IMR-90 (cell line): ENCODE data around the gene B3GNT9. TPM values are rescaled to one million over a fixed set of nuclear protein-coding genes. Genes with fewer than 3 reads are reported as not detected.

ENCODE experiments used
- ATAC-seq: fragments of 200-7000 bp; cut with Tn5 transposase; 2 replicates; pipeline ENCODE4 v1.9.1; 2020; ENCODE audit warnings: low read depth, mild to moderate bottlenecking, moderate library complexity
- BruUV-seq: library from RNA; stranded (reverse); fragments of 400-500 nt; replicated peaks from 2 replicates; lab custom pipeline; 2021; lab: Mats Ljungman, UMichigan
- CTCF ChIA-PET: fragments of 300-600 bp; formaldehyde crosslinking; extraction: SDS; loops from one replicate; lab custom pipeline; 2021; ENCODE audit warnings: antibody characterized with exemption; lab: Yijun Ruan, JAX
- POLR2A ChIA-PET: fragments of 300-600 bp; sonication (Branson Sonifier 250); formaldehyde crosslinking; loops from one replicate; lab custom pipeline; 2022; ENCODE audit warnings: antibody characterized with exemption; ENCODE audit not compliant: unreplicated experiment; lab: Charles Lee
- DNase-seq: peaks from one replicate; pipeline ENCODE4 v3.0.0; 2013
- H2AFZ ChIP-seq: replicated peaks from 2 replicates; pipeline ENCODE3; 2013; ENCODE audit warnings: low read length, mild to moderate bottlenecking; ENCODE audit not compliant: poor library complexity
- H2AK5ac ChIP-seq: 2 replicates; pipeline ENCODE4 v1.6.1; 2013; ENCODE audit warnings: low read depth, low read length, inconsistent platforms
- H2AK9ac ChIP-seq: replicated peaks from 2 replicates; pipeline ENCODE3; 2013; ENCODE audit warnings: mild to moderate bottlenecking, low read depth, low read length, moderate library complexity; ENCODE audit not compliant: poor library complexity
- H2BK120ac ChIP-seq: 2 replicates; pipeline ENCODE4 v1.6.1; 2013; ENCODE audit warnings: low read depth, low read length, inconsistent platforms
- H2BK15ac ChIP-seq: 3 replicates; pipeline ENCODE4 v1.6.1; 2013; ENCODE audit warnings: low read depth, low read length, inconsistent platforms
- H2BK20ac ChIP-seq: 2 replicates; pipeline ENCODE4 v1.6.1; 2013; ENCODE audit warnings: low read depth, mild to moderate bottlenecking, inconsistent platforms, low read length, moderate library complexity
- H2BK5ac ChIP-seq: 2 replicates; pipeline ENCODE4 v1.6.1; 2013; ENCODE audit warnings: mild to moderate bottlenecking, low read depth, low read length, inconsistent platforms; ENCODE audit not compliant: poor library complexity, severe bottlenecking
- H3K14ac ChIP-seq: replicated peaks from 2 replicates; pipeline ENCODE4 v1.6.1; 2013; ENCODE audit warnings: low read depth, low read length, inconsistent platforms
- H3K18ac ChIP-seq: 2 replicates; pipeline ENCODE4 v1.6.1; 2013; ENCODE audit warnings: low read depth, low read length, control low read depth
- H3K23ac ChIP-seq: 2 replicates; pipeline ENCODE4 v1.6.1; 2013; ENCODE audit warnings: low read depth, low read length, inconsistent platforms
- H3K27ac ChIP-seq: 2 replicates; pipeline ENCODE4 v1.5.1; 2013; ENCODE audit warnings: mild to moderate bottlenecking, control low read depth, low read length; ENCODE audit not compliant: insufficient read depth
- H3K27me3 ChIP-seq: 2 replicates; pipeline ENCODE4 v1.6.1; 2013; ENCODE audit warnings: low read length; ENCODE audit not compliant: control insufficient read depth, insufficient read depth
- H3K36me3 ChIP-seq: 2 replicates; pipeline ENCODE4 v1.6.1; 2013; ENCODE audit warnings: low read length, mixed read lengths; ENCODE audit not compliant: control insufficient read depth, insufficient read depth
- H3K4ac ChIP-seq: 2 replicates; pipeline ENCODE4 v1.6.1; 2013; ENCODE audit warnings: low read depth, low read length, inconsistent platforms
- H3K4me1 ChIP-seq: 2 replicates; pipeline ENCODE4 v1.6.1; 2013; ENCODE audit warnings: low read length, mixed read lengths; ENCODE audit not compliant: control insufficient read depth, insufficient read depth
- H3K4me2 ChIP-seq: 2 replicates; pipeline ENCODE4 v1.6.1; 2013; ENCODE audit warnings: low read depth, mild to moderate bottlenecking, control low read depth, low read length, moderate library complexity
- H3K4me3 ChIP-seq: 2 replicates; pipeline ENCODE4 v1.5.1; 2013; ENCODE audit warnings: low read depth, mild to moderate bottlenecking, control low read depth, low read length, moderate library complexity; ENCODE audit not compliant: insufficient read depth
- H3K56ac ChIP-seq: 2 replicates; pipeline ENCODE4 v1.6.1; 2013; ENCODE audit warnings: low read length, inconsistent platforms; ENCODE audit not compliant: insufficient read depth; ENCODE audit errors: extremely low read depth
- H3K79me1 ChIP-seq, 2 experiments: 2 replicates each; pipeline ENCODE4 v1.6.1; 2013; ENCODE audit warnings: low read length in 2 of 2, inconsistent platforms in 1 of 2, low read depth in 1 of 2
- H3K9ac ChIP-seq: 2 replicates; pipeline ENCODE4 v1.6.1; 2013; ENCODE audit warnings: low read depth, low read length, control low read depth
- H3K9me1 ChIP-seq: 2 replicates; pipeline ENCODE4 v1.6.1; 2013; ENCODE audit warnings: low read length, inconsistent platforms; ENCODE audit not compliant: insufficient read depth
- H3K9me3 ChIP-seq: 2 replicates; pipeline ENCODE4 v1.6.1; 2013; ENCODE audit warnings: low read length; ENCODE audit not compliant: control insufficient read depth, insufficient read depth
- H4K20me1 ChIP-seq: 2 replicates; pipeline ENCODE4 v1.6.1; 2013; ENCODE audit warnings: low read length, inconsistent platforms; ENCODE audit not compliant: insufficient read depth
- H4K5ac ChIP-seq: 2 replicates; pipeline ENCODE4 v1.6.1; 2013; ENCODE audit warnings: mild to moderate bottlenecking, low read depth, low read length, control low read depth
- H4K8ac ChIP-seq, 2 experiments: 2 replicates each; pipeline ENCODE4 v1.6.1; 2013; ENCODE audit warnings: low read depth in 2 of 2, low read length in 2 of 2, control low read depth in 1 of 2, inconsistent platforms in 1 of 2
- H4K91ac ChIP-seq: 2 replicates; pipeline ENCODE4 v1.6.1; 2013; ENCODE audit warnings: low read depth, low read length, inconsistent platforms; ENCODE audit not compliant: insufficient read depth
- BHLHE40 ChIP-seq: fragments of 150-350 bp; IDR thresholded peaks from 2 replicates; pipeline ENCODE4 v1.6.1; 2016; ENCODE audit warnings: mild to moderate bottlenecking, low read depth, low read length
- CEBPB ChIP-seq: IDR thresholded peaks from 2 replicates; pipeline ENCODE4 v1.6.1; 2012; ENCODE audit warnings: low read depth, low read length, improper control_type of control experiment
- CTCF ChIP-seq: conservative IDR thresholded peaks from 2 replicates; pipeline ENCODE4 v1.5.1; 2012; ENCODE audit warnings: mild to moderate bottlenecking, low read depth, low read length, improper control_type of control experiment
- ELK1 ChIP-seq: fragments of 150-350 bp; IDR thresholded peaks from 2 replicates; pipeline ENCODE4 v1.6.1; 2016; ENCODE audit warnings: low read depth, mild to moderate bottlenecking, low read length, moderate library complexity, borderline replicate concordance
- FOS ChIP-seq: fragments of 150-350 bp; IDR thresholded peaks from 2 replicates; pipeline ENCODE4 v1.6.1; 2016; ENCODE audit warnings: low read depth, low read length
- MAFK ChIP-seq: IDR thresholded peaks from 2 replicates; pipeline ENCODE4 v1.6.1; 2012; ENCODE audit warnings: low read depth, low read length, improper control_type of control experiment
- MAZ ChIP-seq: IDR thresholded peaks from 2 replicates; pipeline ENCODE4 v1.6.1; 2012; ENCODE audit warnings: low read depth, mild to moderate bottlenecking, low read length, improper control_type of control experiment, moderate library complexity, borderline replicate concordance
- MXI1 ChIP-seq: IDR thresholded peaks from 2 replicates; pipeline ENCODE4 v1.6.1; 2012; ENCODE audit warnings: low read depth, mild to moderate bottlenecking, low read length, moderate library complexity, borderline replicate concordance
- NFE2L2 ChIP-seq: fragments of 150-350 bp; IDR thresholded peaks from 2 replicates; pipeline ENCODE4 v1.6.1; 2016; ENCODE audit warnings: low read depth, mild to moderate bottlenecking, low read length
- POLR2A ChIP-seq: IDR thresholded peaks from 2 replicates; pipeline ENCODE4 v1.6.1; 2012; ENCODE audit warnings: mild to moderate bottlenecking, low read depth, low read length
- RAD21 ChIP-seq: IDR thresholded peaks from 2 replicates; pipeline ENCODE4 v1.6.1; 2012; ENCODE audit warnings: low read length, improper control_type of control experiment
- RCOR1 ChIP-seq: IDR thresholded peaks from 2 replicates; pipeline ENCODE4 v1.6.1; 2012; ENCODE audit warnings: mild to moderate bottlenecking, low read length, improper control_type of control experiment; ENCODE audit not compliant: insufficient replicate concordance
- RFX5 ChIP-seq: IDR thresholded peaks from 2 replicates; pipeline ENCODE4 v1.8.0; 2012; ENCODE audit warnings: low read depth, mild to moderate bottlenecking, low read length, moderate library complexity
- SMC3 ChIP-seq: fragments of 150-350 bp; IDR thresholded peaks from 2 replicates; pipeline ENCODE4 v1.6.1; 2016; ENCODE audit warnings: low read depth, mild to moderate bottlenecking, antibody characterized with exemption, low read length, moderate library complexity
- USF2 ChIP-seq: fragments of 150-350 bp; IDR thresholded peaks from 2 replicates; pipeline ENCODE4 v1.6.1; 2017; ENCODE audit warnings: mild to moderate bottlenecking, antibody characterized with exemption, low read length, low read depth
- WGBS, 2 experiments: methylation state at CpG; one replicate each; pipeline versions ENCODE4 v1.1.5 to v1.1.7; 2013; ENCODE audit warnings: missing lambda C conversion rate in 2 of 2; ENCODE audit not compliant: insufficient read length in 1 of 2; ENCODE audit errors: extremely low coverage in 2 of 2; 5-methylcytosine and 5-hydroxymethylcytosine counted together
- dilution Hi-C: fragments of 300-500 bp; cut with HindIII; formaldehyde crosslinking; loops from one replicate; pipeline ENCODE4 v1.14.3; 2018; ENCODE audit warnings: low sequenced_read_pairs; ENCODE audit not compliant: unreplicated experiment
- in situ Hi-C: fragments of 300-500 bp; cut with MboI; formaldehyde crosslinking; loops from 3 replicates; pipeline ENCODE4 v1.14.3; 2019; ENCODE audit warnings: low sequenced_read_pairs, inconsistent platforms, mixed read lengths
- intact Hi-C: fragments of 100-400 bp; cut with micrococcal nuclease; formaldehyde crosslinking; loops from 2 replicates; pipeline ENCODE4 v1.10.0; 2022
- polyA plus RNA-seq, 3 experiments: library from polyadenylated mRNA; depleted of rRNA; stranded (reverse); fragments of >200 nt; gene quantifications; 2 replicates each; pipeline ENCODE4 v1.2.3, GENCODE V29; 2012; ENCODE audit warnings: low replicate concordance in 1 of 3
- total RNA-seq: library from RNA; depleted of rRNA; stranded (reverse); fragments of >200 nt; gene quantifications from 2 replicates; pipeline ENCODE4 v1.2.3, GENCODE V29; 2012

B3GNT9 gene
- total and polyA plus RNA-seq, 2 of the 4 experiments (the other 2 are of a cell fraction) = 5.0 to 12.0 TPM

GRCh38 chr16:67182288-67182687 lies 31.5 kb upstream of the B3GNT9 start:
- peaks cover 13% of the 10 kb centered on the region for H3K9me1 ChIP-seq
- in situ Hi-C loops = no loop called here
- H4K5ac ChIP-seq = no peak overlapping the region
- H3K14ac ChIP-seq = 0 out of 2 replicates have a peak overlapping the region, but pooled peaks have one; percentile 1
- peaks cover 31% of the 10 kb centered on the region for H4K20me1 ChIP-seq
- H3K23ac ChIP-seq = peak overlapping the region; percentile 44; the same call in 1 of the 2 replicates
- 88% methylated on average over 1 of the region's 2 CpGs; no CpG with 5 or more reads in 1 of the 2 experiments for WGBS, 2 experiments
- CTCF ChIA-PET = interaction anchor here (0.5 kb wide), 1 partner anchor 670 kb away, joined by 3 read pairs; no protein-coding TSS in a partner anchor
- intact Hi-C loops = loop anchor here (10.0 kb wide), 1 partner anchor 167 kb away; no protein-coding TSS in a partner anchor
- H3K79me1 ChIP-seq = peaks cover 23 to 42% of the 10 kb centered on the region in 2 experiments
- no peak overlapping the region for H2AFZ ChIP-seq
- peak overlapping the region; percentile 25 for H2AK5ac ChIP-seq
- ATAC-seq (no peak), DNase-seq (peak; percentile 23)
- no peak overlapping the region for H4K8ac ChIP-seq
- dilution Hi-C loops = no loop called here
- 0 out of 2 replicates have a peak overlapping the region, but pooled peaks have one; percentile 11 for H2BK20ac ChIP-seq
- no peak overlapping the region for H3K9ac ChIP-seq
- no peak overlapping the region; the same call in 1 of the 2 replicates for H3K56ac ChIP-seq
- no peaks in the 10 kb centered on the region for H3K9me3 ChIP-seq
- POLR2A ChIA-PET = no interaction called here
- peak overlapping the region; percentile 30 for H2BK5ac ChIP-seq
- no peak overlapping the region for H4K91ac ChIP-seq
- H2BK15ac ChIP-seq = peak overlapping the region; percentile 48; the same call in 1 of the 3 replicates
- H2BK120ac ChIP-seq = no peak overlapping the region
- no peak for TF ChIP-seq RFX5
- no peak for TF ChIP-seq CTCF
- TF ChIP-seq MAZ = no peak
- no peak for TF ChIP-seq NFE2L2
- no peak for TF ChIP-seq USF2
- TF ChIP-seq FOS = no peak
- no peak for TF ChIP-seq CEBPB
- TF ChIP-seq SMC3 = no peak
- TF ChIP-seq MXI1 = no peak
- no peak for TF ChIP-seq ELK1
- no peak for TF ChIP-seq RCOR1
- TF ChIP-seq RAD21 = no peak
- TF ChIP-seq MAFK = no peak
- no peak for TF ChIP-seq BHLHE40
- no peak for TF ChIP-seq POLR2A
- H3K36me3 ChIP-seq = no peaks in the 10 kb centered on the region; the same call in 1 of the 2 replicates
- no TSS peak for BruUV-seq
- H3K4me3 ChIP-seq = no peak overlapping the region
- H3K4me2 ChIP-seq = peak overlapping the region; percentile 63
- peak overlapping the region; percentile 8; the same call in 1 of the 2 replicates for H3K27ac ChIP-seq
- no peak overlapping the region for H2AK9ac ChIP-seq
- H3K4ac ChIP-seq = peak overlapping the region; percentile 8; the same call in 1 of the 2 replicates
- H3K18ac ChIP-seq = no peak overlapping the region
- no peaks in the 10 kb centered on the region for H3K27me3 ChIP-seq
- peaks cover 15% of the 10 kb centered on the region for H3K4me1 ChIP-seq
